WTC11 (cell line): ENCODE results near the gene COMMD8.

Experiments used
- CTCF ChIP-seq: fragments of 200-600 bp; IDR thresholded peaks from 2 replicates; pipeline ENCODE4 v1.8.0; 2022; ENCODE audit warnings: antibody characterized with exemption
- JUN ChIP-seq: sonication (generic); formaldehyde crosslinking; IDR thresholded peaks from 2 replicates; pipeline ENCODE4 v1.8.0; 2023; ENCODE audit warnings: mild to moderate bottlenecking, missing genetic modification reagents
- MAX ChIP-seq: sonication (generic); formaldehyde crosslinking; IDR thresholded peaks from 2 replicates; pipeline ENCODE4 v1.8.0; 2022; ENCODE audit warnings: mild to moderate bottlenecking, missing genetic modification reagents
- MYBL2 ChIP-seq: sonication (generic); formaldehyde crosslinking; IDR thresholded peaks from 2 replicates; pipeline ENCODE4 v1.8.1; 2023; ENCODE audit warnings: mild to moderate bottlenecking, moderate library complexity, missing genetic modification reagents
- NFYB ChIP-seq: sonication (generic); formaldehyde crosslinking; conservative IDR thresholded peaks from 2 replicates; pipeline ENCODE4 v1.8.0; 2022; ENCODE audit warnings: low read depth, missing genetic modification reagents
- ZBTB43 ChIP-seq: sonication (generic); formaldehyde crosslinking; IDR thresholded peaks from 2 replicates; pipeline ENCODE4 v1.8.1; 2023; ENCODE audit warnings: mild to moderate bottlenecking, missing genetic modification reagents

GRCh38 chr4:47427935-47428334, 35.6 kb downstream of the COMMD8 start:
- no peak for TF ChIP-seq JUN (CRISPR knock-in tag)
- no peak for TF ChIP-seq CTCF
- TF ChIP-seq MAX (CRISPR knock-in tag): no peak
- no peak for TF ChIP-seq ZBTB43
- TF ChIP-seq MYBL2 (CRISPR knock-in tag): no peak
- no peak for TF ChIP-seq NFYB (CRISPR knock-in tag)
